Neural cell (in vitro differentiated cells): ENCODE data around the gene CAT. TPM values are rescaled to one million over a fixed set of nuclear protein-coding genes. Genes with fewer than 3 reads are reported as not detected.

Experiments used
- H2AFZ ChIP-seq: fragments of 200-600, 300-800 bp; sonication (generic), shearing (Covaris generic); 2 replicates; pipeline ENCODE4 v1.6.0; 2014; ENCODE audit warnings: low read depth, mild to moderate bottlenecking, antibody characterized with exemption, low read length, moderate library complexity
- H3F3A ChIP-seq: fragments of 200-600 bp; shearing (Covaris generic); 2 replicates; pipeline ENCODE4 v1.6.1; 2016; ENCODE audit warnings: mild to moderate bottlenecking, moderate library complexity, mixed read lengths, antibody characterized with exemption, low read length; ENCODE audit not compliant: insufficient read depth, poor library complexity, severe bottlenecking
- H3K27ac ChIP-seq: fragments of 200-600, 300-800 bp; sonication (generic), shearing (Covaris generic); 2 replicates; pipeline ENCODE4 v1.5.1; 2014; ENCODE audit warnings: mild to moderate bottlenecking, low read length, moderate library complexity
- H3K27me3 ChIP-seq: fragments of 300-800, 200-600 bp; sonication (generic), shearing (Covaris generic); 2 replicates; pipeline ENCODE4 v1.6.0; 2014; ENCODE audit warnings: mild to moderate bottlenecking, low read depth, low read length, moderate library complexity; ENCODE audit not compliant: insufficient read depth
- H3K36me3 ChIP-seq: fragments of 300-800, 200-600 bp; sonication (generic), shearing (Covaris generic); 2 replicates; pipeline ENCODE4 v1.5.1; 2014; ENCODE audit warnings: mild to moderate bottlenecking, antibody characterized with exemption, low read length, moderate library complexity; ENCODE audit not compliant: insufficient read depth
- H3K4me2 ChIP-seq: fragments of 300-800, 200-600 bp; sonication (generic), shearing (Covaris generic); 2 replicates; pipeline ENCODE4 v1.6.0; 2014; ENCODE audit warnings: mild to moderate bottlenecking, low read length
- H3K4me3 ChIP-seq: fragments of 300-800, 200-600 bp; sonication (generic), shearing (Covaris generic); 2 replicates; pipeline ENCODE4 v1.5.1; 2014; ENCODE audit warnings: mild to moderate bottlenecking, low read length, moderate library complexity
- H3K79me2 ChIP-seq: fragments of 200-600 bp; shearing (Covaris generic); replicated peaks from 2 replicates; pipeline ENCODE4 v1.6.0; 2014; ENCODE audit warnings: mild to moderate bottlenecking, low read length, moderate library complexity; ENCODE audit not compliant: insufficient read depth
- H3K9ac ChIP-seq: fragments of 300-800, 200-600 bp; sonication (generic), shearing (Covaris generic); 2 replicates; pipeline ENCODE4 v1.6.1; 2016; ENCODE audit warnings: mild to moderate bottlenecking, low read length, mixed read lengths
- H3K9me2 ChIP-seq: fragments of 200-600 bp; shearing (Covaris generic); 2 replicates; pipeline ENCODE4 v1.6.1; 2016; ENCODE audit warnings: mild to moderate bottlenecking, low read length, mixed read lengths; ENCODE audit not compliant: insufficient read depth
- H3K9me3 ChIP-seq: fragments of 200-600, 300-800 bp; sonication (generic), shearing (Covaris generic); 2 replicates; pipeline ENCODE4 v1.6.1; 2016; ENCODE audit warnings: mild to moderate bottlenecking, mixed run types, low read length, moderate library complexity, mixed read lengths
- H4K20me1 ChIP-seq: fragments of 200-600 bp; shearing (Covaris generic); 2 replicates; pipeline ENCODE4 v1.6.1; 2016; ENCODE audit warnings: mild to moderate bottlenecking, mixed run types; ENCODE audit not compliant: insufficient read depth
- CTCF ChIP-seq: fragments of 450-650 bp; IDR thresholded peaks from 2 replicates; pipeline ENCODE4 v1.5.1; 2014; ENCODE audit warnings: antibody characterized with exemption, mild to moderate bottlenecking, moderate library complexity; ENCODE audit not compliant: poor library complexity, severe bottlenecking
- EP300 ChIP-seq: fragments of 450-650 bp; conservative IDR thresholded peaks from 2 replicates; pipeline ENCODE4 v1.6.1; 2014; ENCODE audit warnings: antibody characterized with exemption, mild to moderate bottlenecking, moderate library complexity; ENCODE audit not compliant: poor library complexity, severe bottlenecking
- EZH2 ChIP-seq: fragments of 200-600, 300-800 bp; shearing (Covaris generic), sonication (generic); IDR thresholded peaks from 2 replicates; pipeline ENCODE4 v1.6.1; 2014; ENCODE audit warnings: antibody characterized with exemption, low read length, borderline replicate concordance, mild to moderate bottlenecking; ENCODE audit not compliant: insufficient read depth, poor library complexity, severe bottlenecking
- MXI1 ChIP-seq: fragments of 450-650 bp; conservative IDR thresholded peaks from 2 replicates; pipeline ENCODE4 v1.6.1; 2014; ENCODE audit warnings: antibody characterized with exemption, mild to moderate bottlenecking; ENCODE audit not compliant: poor library complexity, severe bottlenecking
- POLR2AphosphoS5 ChIP-seq: IDR thresholded peaks from 2 replicates; pipeline ENCODE4 v1.6.1; 2012
- RAD21 ChIP-seq: fragments of 450-650 bp; conservative IDR thresholded peaks from 2 replicates; pipeline ENCODE4 v1.6.1; 2014; ENCODE audit warnings: antibody characterized with exemption, mild to moderate bottlenecking, moderate library complexity
- REST ChIP-seq: IDR thresholded peaks from 2 replicates; pipeline ENCODE4 v1.6.1; 2012; ENCODE audit warnings: borderline replicate concordance
- SMC3 ChIP-seq: fragments of 450-650 bp; conservative IDR thresholded peaks from 2 replicates; pipeline ENCODE4 v1.6.1; 2014; ENCODE audit warnings: antibody characterized with exemption, mild to moderate bottlenecking, moderate library complexity; ENCODE audit not compliant: poor library complexity
- TAF1 ChIP-seq: IDR thresholded peaks from 2 replicates; pipeline ENCODE4 v1.6.1; 2012; ENCODE audit warnings: low read depth
- polyA plus RNA-seq: library from polyadenylated mRNA; depleted of rRNA; stranded (reverse); fragments of >200 nt; gene quantifications from 2 replicates; pipeline ENCODE4 v1.2.3, GENCODE V29; 2014

The CAT gene
- polyA plus RNA-seq, 1 donor from 2014 or later: 40.1 TPM

- no peak overlapping the region for H2AFZ ChIP-seq
- H3K27ac ChIP-seq: no peak overlapping the region
- no peaks in the 10 kb centered on the region for H3F3A ChIP-seq
Observed at GRCh38 chr11:34415538-34415937, 23.2 kb upstream of the CAT start.

GRCh38 chr11:34416088-34416487 lies 22.6 kb upstream of the CAT start:
- H3K36me3 ChIP-seq: no peaks in the 10 kb centered on the region
- H3K4me3 ChIP-seq: no peak overlapping the region
- H3K27me3 ChIP-seq: no peaks in the 10 kb centered on the region
- H3F3A ChIP-seq: no peaks in the 10 kb centered on the region
- no peak overlapping the region for H3K27ac ChIP-seq
- H3K79me2 ChIP-seq: no peaks in the 10 kb centered on the region
- no peaks in the 10 kb centered on the region for H3K9me2 ChIP-seq
- peaks cover 5% of the 10 kb centered on the region for H3K9me3 ChIP-seq
- no peak for TF ChIP-seq TAF1
- TF ChIP-seq MXI1: no peak
- TF ChIP-seq CTCF: no peak
- no peak for TF ChIP-seq SMC3
- no peak for TF ChIP-seq POLR2AphosphoS5
- TF ChIP-seq REST: no peak
- no peak for TF ChIP-seq RAD21
- TF ChIP-seq EP300: no peak
- no peak for TF ChIP-seq EZH2
- no peak overlapping the region for H3K4me2 ChIP-seq
- no peak overlapping the region for H3K9ac ChIP-seq
- H4K20me1 ChIP-seq: no peaks in the 10 kb centered on the region
- no peak overlapping the region for H2AFZ ChIP-seq

More at GRCh38 chr11:34415538-34415937, 23.2 kb upstream of the CAT start:
- Histone ChIP-seq H3K4me3 (no peak overlapping the region), H4K20me1 (no peaks in the 10 kb centered on the region), H3K79me2 (no peaks in the 10 kb centered on the region), H3K27me3 (no peaks in the 10 kb centered on the region), H3K36me3 (no peaks in the 10 kb centered on the region), H3K4me2 (no peak overlapping the region), H3K9me2 (no peaks in the 10 kb centered on the region), H3K9me3 (peaks cover 5% of the 10 kb centered on the region), H3K9ac (no peak overlapping the region)
- no peak for TF ChIP-seq REST
